H7 (cell line): ENCODE measurements around the gene KCNIP3. TPM values are rescaled to one million over a fixed set of nuclear protein-coding genes. Genes with fewer than 3 reads are reported as not detected.

Source experiments
- DNase-seq: peaks from one replicate; pipeline ENCODE4 v3.0.0; 2012
- H3K27me3 ChIP-seq: 2 replicates; pipeline ENCODE4 v1.6.0; 2011; ENCODE audit warnings: mild to moderate bottlenecking, low read length; ENCODE audit not compliant: control insufficient read depth, insufficient read depth
- H3K36me3 ChIP-seq: replicated peaks from 2 replicates; pipeline ENCODE4 v1.5.1; 2011; ENCODE audit warnings: low read length; ENCODE audit not compliant: control insufficient read depth, insufficient read depth
- H3K4me3 ChIP-seq: 2 replicates; pipeline ENCODE4 v1.5.1; 2011; ENCODE audit warnings: low read depth, mild to moderate bottlenecking, control low read depth, low read length, moderate library complexity; ENCODE audit not compliant: insufficient read depth
- total RNA-seq: library from RNA; depleted of rRNA; stranded (reverse); fragments of >200 nt; shearing (Covaris generic); gene quantifications from 2 replicates; pipeline ENCODE4 v1.2.3, GENCODE V29; 2014

The KCNIP3 gene
- total RNA-seq, 1 experiment from 2014 or later = 3.2 TPM

GRCh38 chr2:95319481-95320343 is 22.6 kb downstream of the KCNIP3 start:
- no peak overlapping the region for H3K4me3 ChIP-seq
- no peak for DNase-seq
- H3K27me3 ChIP-seq = no peaks in the 10 kb centered on the region
- H3K36me3 ChIP-seq = no peaks in the 10 kb centered on the region

GRCh38 chr2:95320344-95320712 is 23.2 kb downstream of the KCNIP3 start:
- Histone ChIP-seq H3K4me3 (no peak overlapping the region), H3K36me3 (no peaks in the 10 kb centered on the region), H3K27me3 (no peaks in the 10 kb centered on the region)
- no peak for DNase-seq

DNA sequence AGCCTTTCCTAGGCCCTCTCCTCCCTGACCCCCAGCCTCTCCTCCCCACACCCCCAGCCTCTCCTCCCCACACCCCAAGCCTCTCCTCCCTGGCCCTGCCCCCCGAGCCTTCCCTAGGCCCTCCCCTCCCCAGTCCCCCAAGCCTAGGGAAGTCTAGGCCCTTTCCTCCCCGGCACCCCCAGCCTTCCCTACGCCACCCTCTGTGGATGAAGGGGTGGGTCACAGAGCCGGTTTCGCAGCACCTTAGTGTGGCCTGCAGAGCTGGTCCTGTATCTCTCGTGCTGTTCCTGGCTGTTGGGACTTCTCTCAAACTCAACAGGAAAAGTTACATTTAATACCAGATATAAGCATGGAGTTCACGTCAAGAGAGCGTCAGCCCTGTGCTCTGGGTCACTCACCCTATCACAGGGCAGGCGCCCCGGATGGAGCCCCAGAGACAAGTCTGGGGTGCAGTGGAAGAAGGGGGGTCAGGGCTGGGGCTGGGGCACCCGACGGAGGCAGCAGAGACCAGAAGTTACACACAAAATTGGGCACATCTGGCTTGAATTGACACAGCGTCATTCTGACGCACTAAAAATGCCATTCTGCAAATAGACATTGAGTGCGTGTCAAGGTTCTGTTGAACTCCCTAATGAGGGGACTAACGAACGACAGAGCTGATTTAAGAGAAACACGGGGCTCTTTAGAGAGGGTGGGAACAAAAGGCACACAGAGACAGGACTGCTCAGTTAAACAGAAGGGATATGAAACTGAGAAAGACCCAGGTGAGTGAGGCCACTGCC is 24.0 kb downstream of the KCNIP3 start:
- Histone ChIP-seq H3K27me3 (no peaks in the 10 kb centered on the region), H3K4me3 (no peak overlapping the region), H3K36me3 (no peaks in the 10 kb centered on the region)
- no peak for DNase-seq

- Histone ChIP-seq H3K27me3 (no peaks in the 10 kb centered on the region), H3K4me3 (no peak overlapping the region), H3K36me3 (no peaks in the 10 kb centered on the region)
- DNase-seq = peak; percentile 94
These were observed 26.4 kb downstream of the KCNIP3 start for GRCh38 chr2:95323347-95324155.

- DNase-seq = no peak
- no peaks in the 10 kb centered on the region for H3K27me3 ChIP-seq
- no peaks in the 10 kb centered on the region for H3K36me3 ChIP-seq
- H3K4me3 ChIP-seq = no peak overlapping the region
These were observed 27.9 kb downstream of the KCNIP3 start for GRCh38 chr2:95325026-95325425.

- Histone ChIP-seq H3K27me3 (no peaks in the 10 kb centered on the region), H3K4me3 (no peak overlapping the region), H3K36me3 (no peaks in the 10 kb centered on the region)
- no peak for DNase-seq
These were observed 28.7 kb downstream of the KCNIP3 start for GRCh38 chr2:95325590-95326432.

DNA sequence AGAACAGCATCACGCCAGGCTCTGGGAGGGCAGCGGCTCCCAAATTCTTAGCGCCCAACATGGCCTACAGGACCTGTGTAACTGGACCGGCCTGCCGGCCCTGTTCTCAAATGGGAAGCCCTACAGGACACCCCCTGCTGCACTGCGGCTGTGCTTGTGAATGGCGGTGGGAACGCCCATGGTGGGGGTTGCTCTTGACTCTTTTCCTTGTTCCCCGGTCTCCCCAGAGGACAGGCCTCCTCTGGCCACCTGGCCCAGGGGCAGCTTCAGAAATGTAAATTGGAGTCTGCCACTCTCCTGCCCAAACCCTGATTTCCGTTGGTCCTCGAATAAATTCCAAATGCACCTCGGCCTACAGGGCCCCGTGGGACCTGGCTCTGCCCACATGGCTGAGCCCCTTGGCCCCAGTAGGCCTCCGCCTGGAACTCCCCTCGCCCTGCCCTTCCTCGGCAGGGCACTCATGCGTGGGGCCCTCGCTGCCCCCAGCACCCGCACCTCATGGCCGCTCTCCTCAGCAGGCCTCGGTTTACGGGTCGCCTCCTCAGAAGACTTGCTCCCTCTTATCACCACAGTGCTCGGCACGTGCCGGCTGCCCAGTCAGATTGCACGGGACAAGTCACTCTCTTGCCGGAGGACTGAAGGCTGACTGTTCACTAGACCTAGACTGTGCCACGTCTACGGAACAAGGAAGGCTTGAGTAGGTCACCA is 29.4 kb downstream of the KCNIP3 start:
- Histone ChIP-seq H3K27me3 (no peaks in the 10 kb centered on the region), H3K4me3 (no peak overlapping the region), H3K36me3 (no peaks in the 10 kb centered on the region)
- DNase-seq = no peak

DNA sequence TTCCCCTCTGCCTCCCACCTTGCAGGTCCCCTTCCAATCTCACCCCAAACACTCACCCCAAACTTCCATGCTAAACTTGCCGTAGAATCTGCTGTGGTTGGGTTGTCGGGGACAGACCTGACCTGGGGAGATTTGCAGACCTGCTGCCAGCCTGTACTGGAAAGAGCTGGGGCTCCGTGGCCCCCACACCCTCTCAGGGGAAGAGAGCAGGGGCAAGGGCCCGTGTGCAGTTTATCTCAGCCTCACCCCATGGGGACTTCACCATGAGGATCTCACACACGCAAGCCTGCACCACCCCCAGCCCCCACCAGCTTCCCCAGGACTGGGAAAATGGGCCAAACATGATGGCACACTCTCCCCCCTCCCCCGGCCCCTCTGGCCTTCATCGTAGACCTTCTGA is 30.7 kb downstream of the KCNIP3 start:
- Histone ChIP-seq H3K36me3 (no peaks in the 10 kb centered on the region), H3K27me3 (no peaks in the 10 kb centered on the region), H3K4me3 (no peak overlapping the region)
- no peak for DNase-seq

- H3K4me3 ChIP-seq = no peak overlapping the region
- no peak for DNase-seq
- H3K36me3 ChIP-seq = no peaks in the 10 kb centered on the region
- no peaks in the 10 kb centered on the region for H3K27me3 ChIP-seq
These were observed 31.4 kb downstream of the KCNIP3 start for GRCh38 chr2:95328358-95329125.

DNA sequence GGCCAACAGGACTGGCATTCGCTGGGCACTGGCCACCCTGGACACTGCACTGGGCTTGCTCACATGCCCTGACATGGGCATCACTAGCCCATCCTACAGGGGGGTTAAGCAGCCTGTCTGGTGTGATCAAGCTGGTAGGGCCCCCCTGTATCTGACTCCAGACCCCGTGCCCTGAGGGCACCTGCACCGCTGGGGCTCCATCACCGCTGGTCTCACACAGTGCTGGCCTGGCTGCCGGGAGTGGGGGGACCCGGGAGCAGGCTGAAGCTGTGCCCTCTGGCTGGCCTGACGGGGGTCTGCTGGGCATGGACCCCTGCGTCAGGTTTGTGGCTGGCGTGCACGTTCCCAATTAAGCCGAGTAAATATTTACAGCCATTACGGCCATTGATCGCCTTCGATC is 32.3 kb downstream of the KCNIP3 start:
- Histone ChIP-seq H3K27me3 (no peaks in the 10 kb centered on the region), H3K4me3 (no peak overlapping the region), H3K36me3 (no peaks in the 10 kb centered on the region)
- no peak for DNase-seq

DNA sequence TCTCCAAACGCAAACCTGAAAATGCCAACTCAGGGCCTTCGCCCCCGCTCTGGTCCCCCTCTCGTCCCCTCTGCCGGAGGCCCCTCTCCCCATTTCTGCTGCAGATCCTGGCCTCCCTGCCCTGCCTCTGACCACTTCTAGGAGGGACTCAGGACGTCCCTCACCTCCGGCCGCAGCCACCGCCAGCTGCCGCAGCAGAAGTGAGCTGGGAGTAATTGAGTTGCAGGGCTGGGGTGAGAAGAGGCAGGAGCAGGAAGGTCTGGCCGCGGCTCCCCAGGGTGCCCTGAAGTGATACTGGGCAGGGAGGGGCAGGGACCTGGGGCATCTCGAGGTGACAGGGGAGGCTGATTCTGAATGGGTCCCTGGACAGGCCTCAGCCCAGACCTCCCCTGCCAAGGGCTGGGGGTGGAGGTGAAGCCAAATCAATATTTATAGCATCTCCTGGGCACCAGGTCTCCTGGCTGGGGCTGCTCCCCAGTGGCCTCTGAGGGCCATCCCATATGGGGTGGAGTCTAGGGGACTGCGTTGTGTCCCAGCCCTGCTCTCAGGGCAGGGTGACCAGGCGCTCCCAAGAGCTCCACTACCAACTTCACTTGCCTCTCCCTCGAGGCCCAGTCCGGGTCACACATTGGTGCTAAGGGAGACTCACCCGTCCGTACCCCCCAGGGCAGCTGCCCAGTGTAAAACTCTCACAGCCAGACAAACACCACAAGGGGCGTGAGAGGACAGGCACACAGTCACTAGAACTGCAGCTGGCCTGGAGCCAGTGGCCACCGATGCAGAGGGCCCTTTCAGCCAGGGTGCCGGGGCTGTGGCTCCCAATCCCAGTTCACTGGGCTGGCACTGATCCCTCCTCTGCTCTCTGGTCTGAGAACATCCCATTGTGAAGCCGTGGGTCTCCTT is 33.0 kb downstream of the KCNIP3 start:
- no peaks in the 10 kb centered on the region for H3K27me3 ChIP-seq
- no peak overlapping the region for H3K4me3 ChIP-seq
- no peak for DNase-seq
- H3K36me3 ChIP-seq = no peaks in the 10 kb centered on the region

DNA sequence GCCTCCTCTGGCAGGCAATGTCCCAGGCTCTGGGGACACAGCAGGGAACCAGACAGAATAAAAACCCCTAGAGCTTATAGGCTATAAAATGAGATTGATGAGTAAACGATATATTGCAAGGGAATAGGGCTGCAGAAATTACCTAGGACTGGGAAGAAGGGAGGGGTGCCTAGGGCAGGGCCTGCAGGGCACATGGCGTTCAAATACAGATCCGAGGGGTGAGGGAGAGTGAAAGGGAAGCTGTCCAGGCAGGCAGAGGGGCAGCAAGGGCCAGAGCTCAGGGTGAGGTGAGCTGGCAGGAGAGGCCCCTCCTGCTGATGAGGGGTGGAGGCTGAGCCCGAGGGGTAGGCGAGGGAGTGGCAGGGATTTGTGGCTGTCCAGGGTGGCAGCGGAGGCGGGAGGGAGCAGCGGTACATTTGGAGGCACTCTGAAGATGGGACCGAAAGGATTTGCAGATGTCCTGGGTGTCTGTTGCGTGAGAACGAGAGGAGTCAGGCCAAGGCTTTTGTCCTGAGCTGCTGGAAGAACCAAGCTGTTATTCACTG is 33.7 kb downstream of the KCNIP3 start:
- Histone ChIP-seq H3K36me3 (no peaks in the 10 kb centered on the region), H3K27me3 (no peaks in the 10 kb centered on the region), H3K4me3 (no peak overlapping the region)
- no peak for DNase-seq
